ENCODE data around the gene CAPN2. TPM values are rescaled to one million over a fixed set of nuclear protein-coding genes. Genes with fewer than 3 reads are reported as not detected.

The CAPN2 gene
- total and polyA plus RNA-seq, 7 experiments from 2014 or later = 57.6 to 195 (median 99.5) TPM

DNA sequence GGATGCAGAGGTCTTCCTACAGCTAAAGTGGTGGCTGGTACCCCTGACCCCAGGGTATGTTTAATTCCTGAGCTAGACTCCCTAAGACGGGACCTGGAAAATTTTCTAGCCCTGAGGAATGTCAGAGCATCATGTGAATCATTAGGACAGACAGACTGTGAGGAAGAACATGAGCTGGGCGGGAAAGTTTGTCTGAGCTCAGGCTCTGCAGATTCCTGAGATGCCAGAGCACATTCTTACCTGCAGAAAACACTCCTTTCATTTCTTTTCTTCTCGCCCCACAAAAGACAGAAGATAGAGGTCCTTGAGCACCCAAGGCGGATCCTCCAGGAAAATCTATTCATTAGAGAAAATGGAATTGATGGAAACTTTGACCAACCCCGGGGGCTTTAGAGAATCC, 6.5 kb downstream of the CAPN2 start:
- Mint-ChIP-seq H3K27me3 (no peaks in the 10 kb centered on the region), H3K4me3 (no peak overlapping the region), H3K36me3 (peaks cover 12 to 58% (median 38%) of the 10 kb centered on the region in 5 donors), H3K9me3 (no peaks in the 10 kb centered on the region), H3K27ac (peak overlapping the region in 6 of 9 donors; percentile 12 to 95 (median 48)), H3K4me1 (peaks cover 56 to 88% (median 70%) of the 10 kb centered on the region in 7 donors)
- intact Hi-C loops (cut with micrococcal nuclease) = loop anchor here (5.0 to 10.0 kb wide), 5 partner anchors 273 to 1974 kb away; partner anchors contain the start of genes AIDA (in 1 of the 2), BROX (in 1 of the 2), DEGS1 (in 1 of the 2) and DUSP10 (in 1 of the 2)
- H3K36me3 ChIP-seq (ENCODE audit: control insufficient read depth in 2 of 3, insufficient read depth in 3 of 3, low read length in 3 of 3) = peaks cover 0 to 37% (median 15%) of the 10 kb centered on the region in 3 experiments
- H3K4me3 ChIP-seq (ENCODE audit: low read length) = no peak overlapping the region
- CTCF ChIA-PET = interaction anchor here (0.6 to 1.4 kb wide), 6 partner anchors 16 to 450 kb away, joined by 3 to 4 read pairs (median 3); no protein-coding TSS in a partner anchor
- POLR2A ChIA-PET = interaction anchor here (4.2 kb wide), 1 partner anchor 9 kb away, joined by 38 read pairs; no protein-coding TSS in a partner anchor
- H3K9me3 ChIP-seq (ENCODE audit: control insufficient read depth in 2 of 3, low read length in 3 of 3) = no peaks in the 10 kb centered on the region
- ATAC-seq (no peak), DNase-seq (no peak)
- no peak overlapping the region for H3K27ac ChIP-seq (ENCODE audit: low read depth, low read length)
- peaks cover 47 to 75% of the 10 kb centered on the region in 2 donors for H3K4me1 ChIP-seq (ENCODE audit: control insufficient read depth in 2 of 2, insufficient read depth in 2 of 2, low read length in 2 of 2)
- no peaks in the 10 kb centered on the region for H3K27me3 ChIP-seq (ENCODE audit: control insufficient read depth in 2 of 2, insufficient read depth in 2 of 2, low read length in 2 of 2)

DNA sequence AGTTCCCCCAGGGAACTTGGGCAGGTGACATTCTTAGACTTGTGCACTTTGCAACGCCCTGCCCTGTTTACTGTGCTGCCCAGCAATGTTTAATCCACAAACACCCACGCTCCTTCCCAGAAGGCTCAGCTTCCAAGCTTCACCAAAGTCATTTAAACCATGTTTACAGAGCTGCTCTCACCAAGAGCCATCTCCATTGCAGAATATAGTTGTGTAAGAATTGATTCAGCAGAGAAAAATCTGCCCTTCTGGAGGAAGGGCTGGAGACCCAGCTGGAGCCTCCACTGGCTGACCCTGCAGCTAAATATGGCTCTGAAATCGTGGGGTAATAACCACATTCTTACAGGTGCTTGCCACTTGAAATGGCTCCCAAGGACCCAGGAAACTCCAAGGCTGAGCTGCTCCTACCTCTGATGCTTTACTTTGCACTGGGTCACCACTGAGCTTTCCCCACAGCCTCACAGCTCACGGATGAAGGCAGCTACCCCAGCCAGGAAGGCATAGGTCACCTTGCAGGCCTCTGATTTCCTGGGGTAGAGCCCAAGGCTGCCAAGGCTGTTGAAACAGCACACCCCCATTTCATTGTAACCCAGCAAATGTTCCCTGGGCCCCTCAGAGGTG, 8.7 kb downstream of the CAPN2 start:
- peak overlapping the region in 1 of 10 donors; percentile 19 for H3K4me3 Mint-ChIP-seq
- peaks cover 28 to 61% of the 10 kb centered on the region in 2 donors for H3K4me1 ChIP-seq (ENCODE audit: control insufficient read depth in 2 of 2, insufficient read depth in 2 of 2, low read length in 2 of 2)
- no peaks in the 10 kb centered on the region for H3K27me3 Mint-ChIP-seq
- no peak overlapping the region for H3K4me3 ChIP-seq (ENCODE audit: low read length)
- peaks cover 43 to 82% (median 68%) of the 10 kb centered on the region in 7 donors for H3K4me1 Mint-ChIP-seq
- no peaks in the 10 kb centered on the region for H3K9me3 ChIP-seq (ENCODE audit: control insufficient read depth in 2 of 3, low read length in 3 of 3)
- H3K36me3 ChIP-seq (ENCODE audit: control insufficient read depth in 2 of 3, insufficient read depth in 3 of 3, low read length in 3 of 3) = peaks cover 0 to 37% (median 15%) of the 10 kb centered on the region in 3 experiments
- intact Hi-C loops (cut with micrococcal nuclease) = no loop called here
- ChIA-PET CTCF (interaction anchor here (0.5 kb wide), 1 partner anchor 982 kb away, joined by 4 read pairs; no protein-coding TSS in a partner anchor), POLR2A (interaction anchor here (0.5 to 1.1 kb wide), 4 partner anchors 7 to 272 kb away, joined by 3 read pairs; partner anchors contain the start of gene CAPN2)
- peak overlapping the region in 7 of 9 donors; percentile 1 to 69 (median 39) for H3K27ac Mint-ChIP-seq
- no peak overlapping the region for H3K27ac ChIP-seq (ENCODE audit: low read depth, low read length)
- no peak for DNase-seq
- H3K9me3 Mint-ChIP-seq = no peaks in the 10 kb centered on the region
- peaks cover 12 to 65% (median 47%) of the 10 kb centered on the region in 5 donors for H3K36me3 Mint-ChIP-seq
- no peaks in the 10 kb centered on the region for H3K27me3 ChIP-seq (ENCODE audit: control insufficient read depth in 2 of 2, insufficient read depth in 2 of 2, low read length in 2 of 2)
- no peak for ATAC-seq

DNA sequence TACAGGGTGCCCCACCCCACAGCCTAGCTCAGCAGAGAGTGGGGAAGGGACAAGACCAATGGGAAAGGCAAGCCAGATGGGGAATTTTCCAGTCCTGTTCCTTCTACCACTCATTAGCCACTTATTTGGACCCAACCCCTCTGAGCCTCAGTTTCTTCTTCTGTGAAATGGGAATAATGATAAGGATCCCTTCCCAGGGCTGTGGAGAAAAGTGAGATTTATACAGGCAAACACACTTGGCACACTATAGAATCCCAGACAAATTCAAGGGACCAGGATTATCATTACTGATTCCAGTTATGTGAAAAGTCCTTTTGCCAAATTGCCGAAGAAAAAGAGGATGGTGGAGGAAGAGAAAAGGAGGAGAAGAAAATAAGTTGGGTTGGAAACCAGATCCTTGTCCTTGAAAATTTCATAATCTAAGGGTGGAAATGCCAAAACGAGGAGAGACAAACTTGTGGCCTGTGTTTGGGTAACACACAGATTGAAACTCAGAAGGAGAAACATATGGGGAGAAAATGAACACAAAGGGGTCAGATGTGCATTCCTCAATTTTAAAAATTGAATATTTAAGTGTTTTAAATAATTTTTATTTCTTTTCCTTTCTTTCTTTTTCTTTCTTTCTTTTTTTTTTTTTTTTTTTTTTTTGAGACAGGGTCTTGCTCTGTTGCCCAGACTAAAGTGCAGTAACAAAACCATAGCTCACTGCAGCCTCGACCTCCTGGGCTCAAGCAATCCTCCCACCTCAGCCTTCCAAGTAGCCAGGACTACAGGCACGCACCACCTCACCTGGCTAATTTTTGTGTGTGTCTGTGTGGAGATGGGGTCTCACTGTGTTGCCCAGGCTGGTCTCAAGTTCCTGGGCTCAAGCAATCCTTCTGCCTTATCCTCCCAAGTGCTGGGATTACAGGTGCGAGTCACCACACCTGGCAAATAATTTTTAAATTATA, 9.6 kb downstream of the CAPN2 start:
- no peak overlapping the region for H3K27ac ChIP-seq (ENCODE audit: low read depth, low read length)
- H3K27me3 Mint-ChIP-seq = no peaks in the 10 kb centered on the region
- peaks cover 12 to 61% (median 46%) of the 10 kb centered on the region in 5 donors for H3K36me3 Mint-ChIP-seq
- H3K36me3 ChIP-seq (ENCODE audit: control insufficient read depth in 2 of 3, insufficient read depth in 3 of 3, low read length in 3 of 3) = peaks cover 0 to 37% (median 15%) of the 10 kb centered on the region in 3 experiments
- POLR2A ChIA-PET = interaction anchor here (0.5 to 1.1 kb wide), 2 partner anchors 10 to 271 kb away, joined by 3 read pairs; partner anchors contain the start of gene CAPN2
- DNase-seq (no peak), ATAC-seq (no peak)
- peaks cover 43 to 82% (median 68%) of the 10 kb centered on the region in 7 donors for H3K4me1 Mint-ChIP-seq
- intact Hi-C loops (cut with micrococcal nuclease) = no loop called here
- H3K9me3 Mint-ChIP-seq = no peaks in the 10 kb centered on the region
- H3K27ac Mint-ChIP-seq = peak overlapping the region in 6 of 9 donors; percentile 14 to 63 (median 41)
- no peak overlapping the region for H3K4me3 Mint-ChIP-seq
- peaks cover 28 to 63% of the 10 kb centered on the region in 2 donors for H3K4me1 ChIP-seq (ENCODE audit: control insufficient read depth in 2 of 2, insufficient read depth in 2 of 2, low read length in 2 of 2)
- no peaks in the 10 kb centered on the region for H3K9me3 ChIP-seq (ENCODE audit: control insufficient read depth in 2 of 3, low read length in 3 of 3)
- no peak overlapping the region for H3K4me3 ChIP-seq (ENCODE audit: low read length)
- CTCF ChIA-PET = interaction anchor here (4.3 kb wide), 1 partner anchor 27 kb away, joined by 9 read pairs; no protein-coding TSS in a partner anchor
- no peaks in the 10 kb centered on the region for H3K27me3 ChIP-seq (ENCODE audit: control insufficient read depth in 2 of 2, insufficient read depth in 2 of 2, low read length in 2 of 2)

DNA sequence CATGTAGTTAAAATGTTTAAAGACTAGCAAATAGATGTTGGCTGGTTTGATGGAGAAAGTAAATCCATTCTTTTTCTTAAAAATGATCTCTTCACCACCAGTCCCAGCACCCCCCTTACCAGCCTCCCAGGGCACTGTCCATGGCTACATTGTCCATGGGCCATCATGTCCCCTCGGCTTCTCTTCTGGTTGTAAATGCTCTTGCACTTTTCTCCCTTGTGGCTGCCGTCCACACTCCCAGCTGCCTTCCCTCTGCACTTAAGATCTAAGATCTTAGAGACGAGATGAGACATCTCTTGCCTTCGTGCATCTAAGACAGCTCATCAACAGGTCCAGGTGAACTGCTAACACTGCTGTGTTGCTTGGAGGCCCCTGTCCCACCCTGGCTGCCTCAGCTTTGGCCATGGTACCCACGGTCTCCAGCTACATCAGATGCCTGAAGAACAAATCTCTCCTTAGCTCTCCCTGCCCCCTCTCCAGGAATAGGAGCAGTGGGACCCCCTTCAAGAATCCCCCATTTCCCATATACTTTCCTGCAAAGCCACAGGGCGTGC, 11.1 kb downstream of the CAPN2 start:
- no peak overlapping the region for H3K4me3 Mint-ChIP-seq
- no peaks in the 10 kb centered on the region for H3K27me3 Mint-ChIP-seq
- ChIA-PET CTCF (interaction anchor here (4.3 kb wide), 1 partner anchor 26 kb away, joined by 9 read pairs; no protein-coding TSS in a partner anchor), POLR2A (no interaction called here)
- H3K4me1 Mint-ChIP-seq = peaks cover 36 to 82% (median 61%) of the 10 kb centered on the region in 7 donors
- Histone ChIP-seq H3K27me3 (ENCODE audit: control insufficient read depth in 2 of 2, insufficient read depth in 2 of 2, low read length in 2 of 2) (no peaks in the 10 kb centered on the region), H3K36me3 (ENCODE audit: control insufficient read depth in 2 of 3, insufficient read depth in 3 of 3, low read length in 3 of 3) (peaks cover 0 to 43% (median 15%) of the 10 kb centered on the region in 3 experiments), H3K4me1 (ENCODE audit: control insufficient read depth in 2 of 2, insufficient read depth in 2 of 2, low read length in 2 of 2) (peaks cover 20 to 54% of the 10 kb centered on the region in 2 donors), H3K27ac (ENCODE audit: low read depth, low read length) (no peak overlapping the region), H3K9me3 (ENCODE audit: control insufficient read depth in 2 of 3, low read length in 3 of 3) (no peaks in the 10 kb centered on the region), H3K4me3 (ENCODE audit: low read length) (no peak overlapping the region)
- peaks cover 12 to 63% (median 49%) of the 10 kb centered on the region in 5 donors for H3K36me3 Mint-ChIP-seq
- peak overlapping the region in 1 of 9 donors; percentile 45 for H3K27ac Mint-ChIP-seq
- no peak for ATAC-seq
- DNase-seq = no peak
- H3K9me3 Mint-ChIP-seq = no peaks in the 10 kb centered on the region
- intact Hi-C loops (cut with micrococcal nuclease) = no loop called here

DNA sequence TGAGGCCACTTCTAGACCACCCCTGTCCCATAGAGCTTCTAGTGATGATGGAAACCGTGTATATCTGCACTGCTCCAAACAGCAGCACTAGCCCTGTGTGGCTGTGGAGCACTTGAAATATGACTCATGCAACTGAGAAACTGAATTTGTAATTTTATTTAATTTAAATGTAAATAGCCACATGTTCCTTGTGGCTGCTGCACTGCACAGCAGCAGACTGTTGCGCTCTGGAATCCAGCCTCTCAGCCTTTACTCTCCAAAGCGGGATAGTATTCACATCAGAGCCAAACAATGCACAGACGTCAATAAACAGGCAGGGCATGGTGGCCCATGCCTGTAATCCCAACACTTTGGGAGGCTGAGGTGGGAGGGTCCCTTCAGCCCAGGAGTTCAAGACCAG, 12.0 kb downstream of the CAPN2 start:
- peaks cover 0 to 35% (median 14%) of the 10 kb centered on the region in 3 experiments for H3K36me3 ChIP-seq (ENCODE audit: control insufficient read depth in 2 of 3, insufficient read depth in 3 of 3, low read length in 3 of 3)
- H3K4me3 Mint-ChIP-seq = no peak overlapping the region

More for the DNA sequence above, 12.0 kb downstream of the CAPN2 start:
- DNase-seq = no peak
- Mint-ChIP-seq H3K27ac (peak overlapping the region in 2 of 9 donors; percentile 51 to 72), H3K27me3 (no peaks in the 10 kb centered on the region), H3K36me3 (peaks cover 12 to 70% (median 49%) of the 10 kb centered on the region in 5 donors), H3K9me3 (no peaks in the 10 kb centered on the region), H3K4me1 (peaks cover 42 to 82% (median 63%) of the 10 kb centered on the region in 7 donors)
- ChIA-PET CTCF (interaction anchor here (4.3 kb wide), 1 partner anchor 25 kb away, joined by 9 read pairs; no protein-coding TSS in a partner anchor), POLR2A (interaction anchor here (7.5 kb wide), 1 partner anchor 7 kb away, joined by 38 read pairs; no protein-coding TSS in a partner anchor)
- intact Hi-C loops (cut with micrococcal nuclease) = no loop called here
- Histone ChIP-seq H3K9me3 (ENCODE audit: control insufficient read depth in 2 of 3, low read length in 3 of 3) (no peaks in the 10 kb centered on the region), H3K4me3 (ENCODE audit: low read length) (no peak overlapping the region), H3K27me3 (ENCODE audit: control insufficient read depth in 2 of 2, insufficient read depth in 2 of 2, low read length in 2 of 2) (no peaks in the 10 kb centered on the region), H3K4me1 (ENCODE audit: control insufficient read depth in 2 of 2, insufficient read depth in 2 of 2, low read length in 2 of 2) (peaks cover 18 to 56% of the 10 kb centered on the region in 2 donors), H3K27ac (ENCODE audit: low read depth, low read length) (no peak overlapping the region)
- ATAC-seq = no peak
